ENCODE data around the gene EMC6.
"Not testable (repeated sequence)": the region's sequence is repeated elsewhere in the genome, so short reads cannot be mapped to it uniquely, and the experiment has no call there.

EMC6 gene

GRCh38 chr17:3704931-3705717 lies 36.5 kb downstream of the EMC6 start:
- Histone ChIP-seq H3K9ac (ENCODE audit: low read length) (no peak overlapping the region), H3K4me1 (ENCODE audit: insufficient read depth, low read length, severe bottlenecking) (no peaks in the 10 kb centered on the region), H3K79me2 (ENCODE audit: insufficient read depth, low read length) (no peaks in the 10 kb centered on the region), H3F3A (ENCODE audit: insufficient read depth, low read length) (no peaks in the 10 kb centered on the region), H4K20me1 (ENCODE audit: insufficient read depth, low read length) (no peaks in the 10 kb centered on the region), H3K27me3 (ENCODE audit: insufficient read depth, low read length) (no peaks in the 10 kb centered on the region), H2AFZ (ENCODE audit: low read length) (no peak overlapping the region), H3K9me3 (ENCODE audit: low read length) (no peaks in the 10 kb centered on the region), H3K4me3 (ENCODE audit: low read depth, low read length, poor library complexity, severe bottlenecking) (no peak overlapping the region), H3K9me2 (ENCODE audit: low read depth, low read length) (no peaks in the 10 kb centered on the region), H3K36me3 (ENCODE audit: insufficient read depth, low read length) (no peaks in the 10 kb centered on the region), H3K27ac (ENCODE audit: low read depth, low read length, poor library complexity, severe bottlenecking) (no peak overlapping the region), H3K4me2 (ENCODE audit: low read length) (no peak overlapping the region)
- TF ChIP-seq EZH2 (IDR thresholded peaks at IDR 0.05; ENCODE audit: borderline replicate concordance, low read length): no peak
- no peak for TF ChIP-seq CTCF (IDR thresholded peaks at IDR 0.05; ENCODE audit: low read length)

DNA sequence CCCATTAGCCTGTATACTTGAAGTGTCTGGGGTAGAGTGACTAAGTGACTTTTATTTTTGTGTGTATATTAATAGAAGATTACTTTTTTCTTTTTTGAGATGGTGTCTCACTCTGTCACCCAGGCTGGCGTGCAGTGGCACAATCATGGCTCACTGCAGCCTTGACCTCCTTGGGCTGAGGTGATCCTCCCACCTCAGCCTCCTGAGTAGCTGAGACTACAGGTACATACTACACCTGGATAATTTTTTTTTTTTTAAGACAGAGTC lies 37.0 kb downstream of the EMC6 start:
- not testable (repeated sequence) for H3K4me1 ChIP-seq (ENCODE audit: insufficient read depth, low read length, severe bottlenecking); H4K20me1 ChIP-seq (ENCODE audit: insufficient read depth, low read length); H3K9ac ChIP-seq (ENCODE audit: low read length); H3K9me3 ChIP-seq (ENCODE audit: low read length); H3K9me2 ChIP-seq (ENCODE audit: low read depth, low read length); H3K4me3 ChIP-seq (ENCODE audit: low read depth, low read length, poor library complexity, severe bottlenecking); H3K36me3 ChIP-seq (ENCODE audit: insufficient read depth, low read length); H2AFZ ChIP-seq (ENCODE audit: low read length); H3F3A ChIP-seq (ENCODE audit: insufficient read depth, low read length); H3K4me2 ChIP-seq (ENCODE audit: low read length); H3K27me3 ChIP-seq (ENCODE audit: insufficient read depth, low read length); H3K27ac ChIP-seq (ENCODE audit: low read depth, low read length, poor library complexity, severe bottlenecking); H3K79me2 ChIP-seq (ENCODE audit: insufficient read depth, low read length)

DNA sequence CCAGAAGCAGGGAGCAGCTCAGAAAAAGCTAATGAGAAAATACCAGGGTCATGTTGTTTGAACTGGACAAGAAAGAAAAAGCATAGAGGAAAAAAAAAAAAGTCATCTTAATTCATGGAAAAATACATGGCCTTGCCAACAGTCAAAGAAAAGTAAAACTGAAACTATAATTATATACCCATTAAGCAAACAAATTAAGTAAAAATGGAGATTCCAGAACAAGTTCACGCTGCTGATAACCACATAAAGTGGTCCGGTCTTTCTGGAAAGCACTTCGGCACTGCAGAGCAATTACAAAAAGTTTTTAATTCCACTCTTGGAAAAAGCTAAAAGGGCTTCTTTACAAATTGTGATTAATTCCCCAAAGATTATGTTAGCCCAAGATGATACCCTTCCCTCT lies 39.8 kb downstream of the EMC6 start:
- Histone ChIP-seq H2AFZ (ENCODE audit: low read length) (no peak overlapping the region), H3K4me2 (ENCODE audit: low read length) (no peak overlapping the region), H3K9me2 (ENCODE audit: low read depth, low read length) (no peaks in the 10 kb centered on the region), H3K36me3 (ENCODE audit: insufficient read depth, low read length) (peaks cover 14% of the 10 kb centered on the region), H3K27ac (ENCODE audit: low read depth, low read length, poor library complexity, severe bottlenecking) (no peak overlapping the region), H3K27me3 (ENCODE audit: insufficient read depth, low read length) (no peaks in the 10 kb centered on the region), H4K20me1 (ENCODE audit: insufficient read depth, low read length) (no peaks in the 10 kb centered on the region), H3K9me3 (ENCODE audit: low read length) (no peaks in the 10 kb centered on the region), H3K79me2 (ENCODE audit: insufficient read depth, low read length) (no peaks in the 10 kb centered on the region), H3K4me1 (ENCODE audit: insufficient read depth, low read length, severe bottlenecking) (peaks cover 28% of the 10 kb centered on the region), H3K9ac (ENCODE audit: low read length) (no peak overlapping the region), H3K4me3 (ENCODE audit: low read depth, low read length, poor library complexity, severe bottlenecking) (no peak overlapping the region), H3F3A (ENCODE audit: insufficient read depth, low read length) (no peaks in the 10 kb centered on the region)
- no peak for TF ChIP-seq EZH2 (IDR thresholded peaks at IDR 0.05; ENCODE audit: borderline replicate concordance, low read length)
- TF ChIP-seq CTCF (IDR thresholded peaks at IDR 0.05; ENCODE audit: low read length): no peak

GRCh38 chr17:3710951-3711383 lies 42.4 kb downstream of the EMC6 start:
- no peak for TF ChIP-seq CTCF (IDR thresholded peaks at IDR 0.05; ENCODE audit: low read length)
- TF ChIP-seq EZH2 (IDR thresholded peaks at IDR 0.05; ENCODE audit: borderline replicate concordance, low read length): no peak
- no peak overlapping the region for H3K4me3 ChIP-seq (ENCODE audit: low read depth, low read length, poor library complexity, severe bottlenecking)
- peak overlapping the region; percentile 11 for H3K27ac ChIP-seq (ENCODE audit: low read depth, low read length, poor library complexity, severe bottlenecking)
- peaks cover 31% of the 10 kb centered on the region for H3K36me3 ChIP-seq (ENCODE audit: insufficient read depth, low read length)
- H3F3A ChIP-seq (ENCODE audit: insufficient read depth, low read length): no peaks in the 10 kb centered on the region
- H3K9ac ChIP-seq (ENCODE audit: low read length): no peak overlapping the region
- H3K27me3 ChIP-seq (ENCODE audit: insufficient read depth, low read length): no peaks in the 10 kb centered on the region
- no peaks in the 10 kb centered on the region for H3K9me2 ChIP-seq (ENCODE audit: low read depth, low read length)
- H3K4me2 ChIP-seq (ENCODE audit: low read length): peak overlapping the region; percentile 42; the same call in 1 of the 2 replicates
- H3K9me3 ChIP-seq (ENCODE audit: low read length): no peaks in the 10 kb centered on the region
- H4K20me1 ChIP-seq (ENCODE audit: insufficient read depth, low read length): no peaks in the 10 kb centered on the region
- peaks cover 28% of the 10 kb centered on the region for H3K4me1 ChIP-seq (ENCODE audit: insufficient read depth, low read length, severe bottlenecking)
- no peak overlapping the region for H2AFZ ChIP-seq (ENCODE audit: low read length)
- no peaks in the 10 kb centered on the region for H3K79me2 ChIP-seq (ENCODE audit: insufficient read depth, low read length)

All from OCI-LY1 (cell line).